GM21447 (cell line): ENCODE measurements around the gene DST.

Experiments
- ATAC-seq: cut with Tn5 transposase; IDR thresholded peaks from one replicate; pipeline ENCODE4 v1.9.1; 2021; ENCODE audit not compliant: unreplicated experiment

Gene DST

GRCh38 chr6:56539527-56540105, 103.1 kb downstream of the DST start:
- ATAC-seq, result no peak

- no peak for ATAC-seq
These were observed 103.8 kb downstream of the DST start for GRCh38 chr6:56538851-56539250.

- no peak for ATAC-seq
These were observed 105.4 kb downstream of the DST start for GRCh38 chr6:56537223-56537770.

- no peak for ATAC-seq
These were observed 106.2 kb downstream of the DST start for GRCh38 chr6:56536536-56536935.

GRCh38 chr6:56535626-56536025, 107.1 kb downstream of the DST start:
- ATAC-seq, result no peak

GRCh38 chr6:56534680-56535419, 107.8 kb downstream of the DST start:
- ATAC-seq, result no peak

GRCh38 chr6:56532766-56533551, 109.7 kb downstream of the DST start:
- ATAC-seq, result no peak

- ATAC-seq, result no peak
These were observed 110.7 kb downstream of the DST start for GRCh38 chr6:56531839-56532595.

- no peak for ATAC-seq
These were observed 113.0 kb downstream of the DST start for GRCh38 chr6:56529594-56530191.

GRCh38 chr6:56528412-56528841, 114.3 kb downstream of the DST start:
- no peak for ATAC-seq

GRCh38 chr6:56527934-56528333, 114.8 kb downstream of the DST start:
- no peak for ATAC-seq

- ATAC-seq, result no peak
These were observed 115.7 kb downstream of the DST start for GRCh38 chr6:56526860-56527544.

- ATAC-seq, result no peak
These were observed 116.5 kb downstream of the DST start for GRCh38 chr6:56525974-56526789.

- ATAC-seq, result no peak
These were observed 117.6 kb downstream of the DST start for GRCh38 chr6:56524891-56525703.

- ATAC-seq, result no peak
These were observed 120.0 kb downstream of the DST start for GRCh38 chr6:56522495-56523270.

- ATAC-seq, result no peak
These were observed 120.7 kb downstream of the DST start for GRCh38 chr6:56521976-56522375.

- ATAC-seq, result no peak
These were observed 121.2 kb downstream of the DST start for GRCh38 chr6:56521454-56521853.

- no peak for ATAC-seq
These were observed 122.5 kb downstream of the DST start for GRCh38 chr6:56520218-56520617.
